ENCODE measurements around the gene DPM3.
A peak's percentile ranks its signal among the peaks of the same experiment; 100 is the strongest.
"Not testable (repeated sequence)": the region's sequence is repeated elsewhere in the genome, so short reads cannot be mapped to it uniquely, and the experiment has no call there.

The DPM3 gene

GRCh38 chr1:155139895-155140629 lies at the start of gene DPM3:
TSS of gene DPM3 (minus strand) at chr1:155140531. CDS start at chr1:155140240, 291 bp downstream.
- DNase-seq: peak; percentile 85

GRCh38 chr1:155189926-155190325 lies 49.6 kb upstream of the DPM3 start:
- not testable (repeated sequence) for DNase-seq

- no peak for DNase-seq
Measured at GRCh38 chr1:155188268-155188667, 47.9 kb upstream of the DPM3 start.

DNA sequence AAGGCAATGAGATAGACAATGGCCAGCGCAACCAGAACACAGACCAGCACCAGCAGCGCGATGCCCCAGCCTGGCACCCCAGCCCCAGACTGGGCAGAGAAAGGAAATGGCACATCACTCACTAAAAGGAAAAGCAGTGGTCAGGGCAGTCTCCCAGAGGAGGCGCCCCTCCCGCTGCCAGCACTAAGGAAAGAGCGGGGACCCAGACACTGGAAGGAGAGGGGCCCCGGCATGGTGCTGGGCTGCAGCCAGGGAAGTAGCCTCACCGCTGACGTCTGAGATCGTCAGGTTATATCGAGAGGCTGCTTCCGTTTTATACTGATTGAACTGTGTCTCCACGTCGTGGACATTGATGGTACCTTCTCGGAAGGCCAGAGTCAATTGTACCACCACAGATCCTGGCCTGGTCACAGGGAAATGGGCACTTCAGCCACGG lies 47.1 kb upstream of the DPM3 start:
- no peak for DNase-seq

- no peak for DNase-seq
Measured at GRCh38 chr1:155186794-155187455, 46.6 kb upstream of the DPM3 start.

GRCh38 chr1:155186067-155186793 lies 45.9 kb upstream of the DPM3 start:
- no peak for DNase-seq

DNA sequence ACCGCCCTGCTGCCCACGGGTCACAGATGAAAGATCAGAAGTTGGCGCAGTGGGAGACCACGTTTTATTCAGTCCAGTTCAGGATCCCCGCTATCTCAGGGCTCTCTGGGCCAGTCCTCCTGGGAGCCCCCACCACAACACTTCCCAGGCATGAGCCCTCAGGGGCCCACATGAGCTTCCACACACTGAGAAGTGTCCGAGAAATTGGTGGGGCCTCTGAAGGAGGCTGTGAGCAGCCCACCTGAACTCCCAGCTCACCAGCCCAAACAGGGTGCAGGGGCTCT lies 45.4 kb upstream of the DPM3 start:
- DNase-seq: no peak

GRCh38 chr1:155184835-155185782 lies 44.8 kb upstream of the DPM3 start:
- no peak for DNase-seq

DNA sequence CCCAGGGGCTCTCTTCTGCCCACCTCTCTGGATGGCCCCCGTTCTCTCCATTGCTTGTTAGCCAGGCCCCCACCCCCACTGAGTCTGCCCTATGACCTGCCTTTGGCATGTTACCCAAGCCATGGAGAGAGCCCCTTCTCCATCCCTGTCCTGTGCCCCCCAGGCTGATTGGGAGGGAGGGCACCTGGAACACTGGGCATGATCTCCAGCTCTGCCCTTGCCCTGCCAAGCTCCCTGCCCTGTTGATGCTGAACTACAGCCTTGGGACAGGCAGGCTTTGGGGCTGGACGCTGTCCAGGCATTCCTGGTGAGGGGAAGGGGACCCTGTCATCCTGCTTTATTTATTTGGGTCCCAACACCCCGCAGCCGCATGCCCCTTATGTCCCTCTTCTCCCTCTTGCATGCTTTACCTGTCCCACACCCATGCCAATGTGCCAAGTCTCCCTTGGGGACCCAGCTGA lies 44.0 kb upstream of the DPM3 start:
- DNase-seq: no peak

DNA sequence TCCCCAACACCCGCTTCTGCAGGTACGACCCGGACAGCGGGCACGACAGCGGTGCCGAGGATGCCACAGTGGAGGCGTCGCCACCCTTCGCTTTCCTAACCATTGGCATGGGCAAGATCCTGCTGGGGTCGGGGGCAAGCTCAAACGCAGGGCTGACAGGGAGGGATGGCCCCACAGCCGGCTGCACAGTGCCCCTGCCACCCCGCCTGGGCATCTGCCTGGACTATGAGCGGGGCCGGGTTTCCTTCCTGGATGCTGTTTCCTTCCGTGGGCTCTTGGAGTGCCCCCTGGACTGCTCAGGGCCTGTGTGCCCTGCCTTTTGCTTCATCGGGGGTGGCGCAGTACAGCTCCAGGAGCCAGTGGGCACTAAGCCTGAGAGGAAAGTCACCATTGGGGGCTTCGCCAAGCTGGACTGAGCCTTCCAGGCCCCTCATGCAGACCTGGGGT lies 43.5 kb upstream of the DPM3 start:
- DNase-seq: no peak

DNA sequence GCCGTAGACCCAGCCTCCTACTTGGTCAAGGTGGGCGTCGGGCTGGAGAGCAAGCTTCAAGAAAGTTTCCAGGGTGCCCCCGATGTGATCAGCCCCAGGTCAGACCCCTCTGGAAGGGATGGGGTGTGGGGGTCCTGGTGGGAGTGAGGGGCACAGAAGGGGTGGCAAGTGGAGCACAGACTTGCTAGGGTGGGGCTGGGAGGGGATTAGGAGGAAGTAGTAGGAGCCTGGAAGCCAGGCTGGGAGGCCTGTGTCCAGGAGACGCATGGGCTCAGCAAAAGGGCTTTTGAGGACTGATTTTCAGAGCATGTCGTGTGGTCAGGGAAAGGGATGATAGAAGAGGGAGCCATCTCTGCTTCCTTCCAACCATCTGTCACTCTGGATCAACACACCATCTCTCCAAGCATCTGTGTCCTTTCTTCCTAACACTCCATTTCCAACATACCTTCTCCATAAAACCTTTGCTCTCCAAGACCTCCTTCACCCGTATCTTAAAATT lies 41.8 kb upstream of the DPM3 start:
- no peak for DNase-seq

- no peak for DNase-seq
Measured at GRCh38 chr1:155181371-155182051, 41.2 kb upstream of the DPM3 start.

GRCh38 chr1:155179112-155180031 lies 39.0 kb upstream of the DPM3 start:
- no peak for DNase-seq

DNA sequence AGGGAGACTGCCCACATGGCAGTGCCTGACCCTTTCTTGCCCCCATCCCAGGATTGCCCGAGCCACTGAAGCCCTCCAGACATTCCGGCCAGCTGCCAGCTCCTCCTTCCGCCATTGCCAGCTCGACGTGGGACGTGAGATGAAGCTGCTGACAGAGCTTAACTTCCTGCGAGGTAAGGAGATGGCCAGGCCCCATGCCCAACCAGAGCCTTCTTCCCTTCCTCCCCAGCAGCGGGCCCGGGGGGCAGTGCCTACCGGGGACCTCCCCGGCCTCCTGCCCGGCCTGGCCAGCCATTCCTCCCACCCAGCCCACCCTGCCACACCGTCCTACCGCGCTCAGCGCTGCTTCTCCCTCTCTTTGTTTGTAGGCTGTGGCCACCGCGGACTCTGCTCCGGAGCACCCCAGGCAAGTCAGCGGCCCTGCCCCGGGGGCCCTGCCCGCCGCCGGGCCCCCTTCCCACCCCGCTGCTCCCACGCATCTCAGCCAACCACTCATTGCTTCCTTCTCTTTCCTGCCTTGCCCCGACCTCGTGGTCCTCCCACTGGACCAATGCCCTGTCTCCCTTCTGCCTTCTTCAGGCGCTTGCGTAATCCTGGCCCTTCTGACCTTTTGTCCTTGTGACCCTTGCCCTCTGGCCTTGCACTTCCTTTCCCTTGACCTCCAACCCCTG lies 38.2 kb upstream of the DPM3 start:
- DNase-seq: no peak

DNA sequence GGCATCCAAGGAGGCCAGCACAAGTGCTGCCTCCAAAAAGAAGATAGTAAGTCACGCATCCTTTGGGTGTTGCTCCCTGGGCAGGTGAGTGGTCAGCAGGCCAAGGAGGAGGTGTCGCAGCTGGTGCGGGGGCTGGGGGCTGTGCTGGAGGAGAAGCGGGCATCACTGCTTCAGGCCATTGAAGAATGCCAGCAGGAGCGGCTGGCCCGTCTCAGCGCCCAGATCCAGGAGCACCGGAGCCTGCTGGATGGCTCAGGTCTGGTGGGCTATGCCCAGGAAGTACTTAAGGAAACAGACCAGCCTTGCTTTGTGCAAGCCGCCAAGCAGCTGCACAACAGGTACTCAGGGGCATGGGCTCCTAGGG lies 37.6 kb upstream of the DPM3 start:
- DNase-seq: no peak

- DNase-seq: no peak
Measured at GRCh38 chr1:155177192-155177917, 37.0 kb upstream of the DPM3 start.

GRCh38 chr1:155176544-155177071 lies 36.3 kb upstream of the DPM3 start:
- peak; percentile 70 for DNase-seq

DNA sequence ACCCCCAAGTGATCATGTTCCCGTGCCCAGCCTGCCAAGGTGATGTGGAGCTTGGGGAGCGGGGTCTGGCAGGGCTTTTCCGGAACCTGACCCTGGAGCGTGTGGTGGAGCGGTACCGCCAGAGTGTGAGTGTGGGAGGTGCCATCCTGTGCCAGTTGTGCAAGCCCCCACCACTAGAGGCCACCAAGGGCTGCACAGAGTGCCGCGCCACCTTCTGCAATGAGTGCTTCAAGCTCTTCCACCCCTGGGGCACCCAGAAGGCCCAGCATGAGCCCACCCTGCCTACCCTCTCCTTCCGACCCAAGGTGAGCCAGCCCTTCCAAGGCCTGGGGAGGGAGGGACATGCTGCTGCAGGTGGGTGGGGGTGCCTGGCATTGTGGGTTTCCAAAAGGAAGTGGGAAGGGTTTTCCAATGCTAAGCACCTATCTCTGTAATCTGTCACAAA lies 35.6 kb upstream of the DPM3 start:
- DNase-seq: no peak

DNA sequence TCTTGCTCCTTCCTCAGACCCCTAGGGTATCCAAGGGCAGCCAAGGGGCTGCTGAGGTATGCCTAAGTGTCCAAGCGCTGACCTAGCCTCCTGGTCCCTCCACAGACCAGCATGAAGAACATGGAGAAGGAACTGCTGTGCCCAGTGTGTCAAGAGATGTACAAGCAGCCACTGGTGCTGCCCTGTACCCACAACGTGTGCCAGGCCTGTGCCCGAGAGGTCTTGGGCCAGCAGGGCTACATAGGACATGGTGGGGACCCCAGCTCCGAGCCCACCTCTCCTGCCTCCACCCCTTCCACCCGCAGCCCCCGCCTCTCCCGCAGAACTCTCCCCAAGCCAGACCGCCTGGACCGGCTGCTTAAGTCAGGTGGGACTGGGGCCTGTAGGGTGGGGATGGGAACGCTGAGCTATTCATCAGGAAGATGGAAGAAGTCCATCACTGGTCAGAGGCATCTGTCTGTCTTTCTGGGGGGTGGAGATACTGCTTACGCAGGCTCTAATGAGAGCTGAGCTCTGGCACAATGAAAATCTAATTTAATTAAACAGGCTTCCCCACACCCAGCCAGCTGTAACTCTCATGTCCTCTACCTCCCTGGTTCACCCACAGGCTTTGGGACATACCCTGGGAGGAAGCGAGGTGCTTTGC lies 35.1 kb upstream of the DPM3 start:
- no peak for DNase-seq

Measured in kidney glomerular epithelial cell (primary cell).